Kidney tubule cell (primary cell): ENCODE results near the gene ARID4B.
"Not testable (repeated sequence)": the region's sequence is repeated elsewhere in the genome, so short reads cannot be mapped to it uniquely, and the experiment has no call there.

ENCODE experiments used
- DNase-seq: peaks from one replicate; pipeline ENCODE4 v3.0.0-alpha.2; 2018; ENCODE audit warnings: low spot score

Gene ARID4B

GRCh38 chr1:235159930-235160329, 168.0 kb downstream of the ARID4B start:
- DNase-seq = peak; percentile 10

DNA sequence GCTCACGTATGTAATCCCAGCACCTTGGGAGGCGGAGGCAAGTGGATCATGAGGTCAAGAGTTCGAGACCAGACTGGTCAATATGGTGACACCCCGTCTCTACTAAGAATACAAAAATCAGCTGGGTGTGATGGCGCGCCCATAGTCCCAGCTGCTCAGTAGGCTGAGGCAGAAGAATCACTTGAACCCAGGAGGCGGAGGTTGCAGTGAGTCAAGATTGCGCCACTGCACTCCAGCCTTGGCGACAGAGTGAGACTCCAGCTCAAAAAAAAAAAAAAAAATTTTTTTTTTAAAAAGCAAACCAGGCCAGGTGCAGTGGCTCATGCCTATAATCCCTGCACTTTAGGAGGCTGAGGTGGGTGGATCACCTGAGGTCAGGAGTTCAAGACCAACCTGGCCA, 168.7 kb downstream of the ARID4B start:
- DNase-seq = not testable (repeated sequence)

- no peak for DNase-seq
These were observed 169.3 kb downstream of the ARID4B start for GRCh38 chr1:235158680-235159079.

- no peak for DNase-seq
These were observed 170.8 kb downstream of the ARID4B start for GRCh38 chr1:235157150-235157549.

DNA sequence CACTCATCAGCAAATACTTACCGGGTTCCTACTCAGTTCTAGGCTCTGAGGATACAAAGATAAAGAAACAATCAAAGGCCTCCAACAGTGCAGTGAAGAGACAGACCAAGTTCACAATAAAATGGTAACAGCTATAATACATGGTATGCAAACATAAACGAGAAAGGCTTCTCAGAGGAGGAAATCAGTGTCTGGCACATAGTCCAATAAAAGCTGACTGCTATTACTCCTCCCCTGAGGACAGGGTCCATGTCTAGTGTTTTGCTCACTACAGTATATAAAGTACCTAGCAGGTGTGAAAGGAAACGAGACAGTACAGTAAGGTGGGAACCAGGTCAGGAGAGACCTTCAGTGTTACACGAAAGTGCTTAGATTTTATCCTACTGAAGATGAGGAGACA, 171.2 kb downstream of the ARID4B start:
- no peak for DNase-seq

GRCh38 chr1:235156265-235156664, 171.7 kb downstream of the ARID4B start:
- no peak for DNase-seq

GRCh38 chr1:235152235-235152634, 175.7 kb downstream of the ARID4B start:
- DNase-seq = no peak

DNA sequence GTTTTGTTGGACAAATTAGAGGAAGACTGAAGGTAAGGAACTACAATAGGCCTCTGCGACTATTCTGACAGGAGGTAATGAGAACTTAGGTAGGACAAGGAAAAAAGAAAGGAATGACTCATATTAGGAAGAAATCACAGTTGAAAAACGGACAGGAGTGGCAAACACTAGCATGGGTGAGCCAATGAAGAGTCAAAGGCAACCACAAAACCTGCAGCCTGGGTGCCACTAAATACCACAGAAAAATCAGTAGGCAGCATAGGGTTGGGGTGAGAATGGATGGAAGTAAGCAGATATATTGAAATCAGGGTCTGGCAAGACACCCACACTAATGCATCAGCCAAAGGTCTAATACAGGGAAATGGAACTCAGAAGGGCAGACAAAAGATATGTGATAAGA, 176.9 kb downstream of the ARID4B start:
- DNase-seq = peak; percentile 12

- DNase-seq = no peak
These were observed 178.2 kb downstream of the ARID4B start for GRCh38 chr1:235149824-235150223.

GRCh38 chr1:235147269-235147668, 180.7 kb downstream of the ARID4B start:
- no peak for DNase-seq

DNA sequence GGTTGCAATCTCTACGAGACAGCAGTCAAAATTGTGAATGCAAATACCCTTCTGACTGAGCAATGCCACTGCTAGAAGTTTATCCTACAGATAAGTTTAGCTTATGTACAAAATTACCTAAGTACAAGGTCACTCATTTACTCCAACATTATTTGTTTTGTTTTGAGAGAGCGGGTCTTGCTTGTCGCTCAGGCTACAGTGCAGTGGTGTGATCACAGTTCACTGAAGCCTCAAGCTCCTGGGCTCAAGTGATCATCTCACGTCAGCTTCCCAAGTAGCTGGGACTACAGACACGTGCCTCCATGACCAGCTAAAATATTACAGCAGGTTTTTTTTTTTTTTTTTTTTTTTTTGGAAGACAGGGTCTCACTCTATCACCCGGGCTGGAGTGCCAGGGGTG, 182.3 kb downstream of the ARID4B start:
- DNase-seq = no peak

GRCh38 chr1:235142991-235143390, 185.0 kb downstream of the ARID4B start:
- no peak for DNase-seq

DNA sequence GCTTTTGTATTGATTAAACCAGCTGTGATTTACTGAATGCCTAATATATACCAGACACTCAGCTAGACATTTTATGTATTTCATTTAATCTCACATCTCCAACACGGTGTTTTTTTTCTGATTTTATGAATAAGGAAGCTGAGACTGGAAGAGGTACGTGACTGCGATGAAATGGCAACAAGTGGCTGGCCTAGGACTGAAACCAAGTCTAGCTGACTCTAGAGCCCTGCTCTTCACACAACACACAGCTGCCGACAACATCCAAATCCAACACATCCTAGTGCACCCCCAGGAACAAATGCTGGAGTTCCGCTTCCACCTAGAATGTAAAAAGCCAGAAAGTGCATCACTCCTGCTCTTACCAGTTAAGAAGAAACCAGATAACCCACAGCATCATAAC, 188.7 kb downstream of the ARID4B start:
- no peak for DNase-seq

GRCh38 chr1:235138821-235139220, 189.2 kb downstream of the ARID4B start:
- DNase-seq = no peak

GRCh38 chr1:235136111-235136510, 191.9 kb downstream of the ARID4B start:
- DNase-seq = no peak

- no peak for DNase-seq
These were observed 193.8 kb downstream of the ARID4B start for GRCh38 chr1:235134171-235134570.

DNA sequence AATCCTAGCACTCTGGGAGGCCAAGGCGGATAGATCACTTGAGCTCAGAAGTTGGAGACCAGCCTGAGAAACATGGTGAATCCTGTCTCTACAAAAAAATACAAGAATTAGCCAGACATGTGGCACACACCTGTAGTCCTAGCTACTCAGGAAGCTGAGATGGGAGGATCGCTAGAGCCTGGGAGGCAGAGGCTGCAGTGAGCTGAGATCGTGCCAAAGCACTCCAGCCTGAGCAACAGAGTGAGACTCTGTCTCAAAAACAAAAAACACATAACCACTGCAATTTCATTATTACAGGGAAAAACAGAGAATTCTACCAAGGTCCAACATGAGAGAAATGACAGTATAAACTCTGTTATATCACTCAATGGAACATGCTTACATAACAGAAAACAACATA, 194.9 kb downstream of the ARID4B start:
- DNase-seq = no peak

- DNase-seq = no peak
These were observed 196.0 kb downstream of the ARID4B start for GRCh38 chr1:235131961-235132360.

DNA sequence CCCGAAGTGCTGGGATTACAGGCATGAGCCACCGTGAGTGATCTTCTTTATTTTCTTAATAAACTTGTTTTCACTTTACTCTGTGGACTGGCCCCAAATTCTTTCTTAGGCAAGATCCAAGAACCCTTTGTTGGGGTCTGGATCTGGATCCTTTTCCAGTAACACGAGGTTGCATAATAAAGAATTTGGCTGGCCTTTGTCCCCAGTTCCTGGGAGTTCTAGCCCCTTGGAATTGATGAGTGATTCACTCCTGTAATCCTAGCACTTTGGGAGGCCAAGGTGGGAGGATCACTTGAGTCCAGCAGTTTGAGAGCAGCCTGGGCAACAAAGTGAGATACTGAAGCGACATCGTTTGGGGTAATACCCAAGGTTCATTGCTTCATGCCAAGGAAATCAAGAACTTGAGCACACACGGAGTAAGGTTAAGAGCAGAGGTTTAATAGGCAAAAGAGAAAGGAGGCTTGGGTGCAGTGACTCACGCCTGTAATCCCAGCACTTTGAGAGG, 197.2 kb downstream of the ARID4B start:
- DNase-seq = no peak

DNA sequence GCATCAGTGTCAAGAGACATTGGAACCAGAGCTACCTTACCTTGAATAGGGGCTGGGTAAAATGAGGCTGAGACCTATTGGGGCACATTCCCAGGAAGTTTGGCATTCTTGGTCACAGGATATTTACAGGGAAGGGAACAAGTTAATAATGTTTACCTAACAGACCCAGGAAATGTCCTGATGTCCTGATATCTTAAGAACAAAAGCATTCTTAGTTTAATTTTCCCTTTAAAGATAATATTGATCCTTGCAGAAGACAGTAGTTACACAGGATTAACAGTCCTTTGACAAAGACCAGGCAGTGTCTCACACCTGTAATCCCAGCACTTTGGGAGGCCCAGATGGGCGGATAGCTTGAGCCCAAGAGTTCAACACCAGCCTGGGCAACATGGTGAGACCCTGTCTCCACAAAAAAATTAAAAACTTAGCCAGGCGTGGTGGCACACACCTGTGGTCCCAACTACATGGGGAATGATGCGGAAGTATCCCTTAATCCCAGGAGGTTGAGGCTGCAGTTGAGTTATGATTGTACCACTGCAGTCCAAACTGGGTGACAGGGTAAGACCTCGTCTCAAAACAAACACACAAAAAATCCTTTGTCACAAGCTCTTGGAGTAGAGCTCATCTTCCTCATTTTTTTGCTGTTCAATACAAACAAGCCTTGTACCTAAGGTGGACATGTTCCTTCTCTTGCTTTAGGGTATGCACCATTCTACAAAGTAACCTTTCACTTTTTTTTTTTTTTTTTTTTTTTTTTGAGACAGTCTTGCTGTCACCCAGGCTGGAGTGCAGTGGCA, 198.0 kb downstream of the ARID4B start:
- DNase-seq = no peak

- peak; percentile 99 for DNase-seq
These were observed 199.3 kb downstream of the ARID4B start, which contains the start of gene TOMM20 for GRCh38 chr1:235128456-235129328. TSS of gene TOMM20 (minus strand) at chr1:235128837. CDS start at chr1:235128715, 122 bp downstream.

GRCh38 chr1:235127732-235128455, 200.1 kb downstream of the ARID4B start:
- DNase-seq = no peak
